ENCODE data around the gene GHRHR.

GHRHR gene

GRCh38 chr7:30963842-30964241 lies at the start of gene GHRHR:
GHRHR (plus strand) TSS chr7:30963953; CDS start chr7:30964069, 116 bp downstream.
- DNase-seq: no peak

GRCh38 chr7:30914596-30914995 lies 49.2 kb upstream of the GHRHR start:
- no peak for DNase-seq

GRCh38 chr7:30915005-30915601 lies 48.6 kb upstream of the GHRHR start:
- DNase-seq: no peak

GRCh38 chr7:30915751-30916150 lies 48.0 kb upstream of the GHRHR start:
- no peak for DNase-seq

GRCh38 chr7:30916255-30916654 lies 47.5 kb upstream of the GHRHR start:
- DNase-seq: no peak

- DNase-seq: no peak
Observed at GRCh38 chr7:30916767-30917166, 47.0 kb upstream of the GHRHR start.

GRCh38 chr7:30917216-30917893 lies 46.4 kb upstream of the GHRHR start:
- no peak for DNase-seq

GRCh38 chr7:30918676-30919075 lies 45.1 kb upstream of the GHRHR start:
- no peak for DNase-seq

GRCh38 chr7:30920021-30920583 lies 43.7 kb upstream of the GHRHR start:
- peak; percentile 16 for DNase-seq

- no peak for DNase-seq
Observed at GRCh38 chr7:30920584-30921539, 42.9 kb upstream of the GHRHR start.

GRCh38 chr7:30921540-30922401 lies 42.0 kb upstream of the GHRHR start:
- no peak for DNase-seq

- no peak for DNase-seq
Observed at GRCh38 chr7:30922596-30922995, 41.2 kb upstream of the GHRHR start.

- no peak for DNase-seq
Observed at GRCh38 chr7:30923009-30923773, 40.6 kb upstream of the GHRHR start.

- no peak for DNase-seq
Observed at GRCh38 chr7:30923774-30924413, 39.9 kb upstream of the GHRHR start.

- no peak for DNase-seq
Observed at GRCh38 chr7:30924624-30925023, 39.1 kb upstream of the GHRHR start.

- no peak for DNase-seq
Observed at GRCh38 chr7:30925117-30925516, 38.6 kb upstream of the GHRHR start.

GRCh38 chr7:30925913-30926312 lies 37.8 kb upstream of the GHRHR start:
- DNase-seq: no peak

GRCh38 chr7:30926313-30926712 lies 37.4 kb upstream of the GHRHR start:
- DNase-seq: no peak

- DNase-seq: no peak
Observed at GRCh38 chr7:30927040-30927439, 36.7 kb upstream of the GHRHR start.

GRCh38 chr7:30927559-30927958 lies 36.2 kb upstream of the GHRHR start:
- DNase-seq: no peak

GRCh38 chr7:30928254-30928872 lies 35.4 kb upstream of the GHRHR start:
- no peak for DNase-seq
